ENCODE results near the gene FUNDC1.

- TF ChIP-seq CTCF (IDR thresholded peaks at IDR 0.05), result no peak
- no peak for TF ChIP-seq POLR2A (IDR thresholded peaks at IDR 0.05)
- no peak for TF ChIP-seq EP300 (IDR thresholded peaks at IDR 0.05)
Measured at GRCh38 chrX:44489515-44489914, 53.1 kb downstream of the FUNDC1 start.

All from sigmoid colon (tissue), 4 donors.